ENCODE data around the gene UGCG.

DNA sequence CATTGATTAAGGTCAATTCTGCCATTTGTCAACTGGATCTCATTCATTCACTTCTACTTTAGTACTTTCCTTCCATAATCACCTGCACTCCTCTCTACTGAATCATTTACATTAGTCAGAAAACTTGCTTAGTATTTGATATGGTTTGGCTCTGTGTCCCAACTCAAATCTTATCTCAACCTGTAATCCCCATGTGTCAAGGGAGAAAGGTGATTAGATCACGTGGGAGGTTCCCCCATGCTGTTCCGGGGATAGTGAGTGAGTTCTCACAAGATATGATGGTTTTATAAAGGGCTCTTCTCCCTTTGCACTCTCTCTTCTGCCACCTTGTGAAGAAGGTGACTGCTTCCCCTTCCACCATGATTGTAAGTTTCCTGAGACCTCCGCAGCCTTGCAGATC is 23.7 kb upstream of the UGCG start:
- TF ChIP-seq, protein P1, sequence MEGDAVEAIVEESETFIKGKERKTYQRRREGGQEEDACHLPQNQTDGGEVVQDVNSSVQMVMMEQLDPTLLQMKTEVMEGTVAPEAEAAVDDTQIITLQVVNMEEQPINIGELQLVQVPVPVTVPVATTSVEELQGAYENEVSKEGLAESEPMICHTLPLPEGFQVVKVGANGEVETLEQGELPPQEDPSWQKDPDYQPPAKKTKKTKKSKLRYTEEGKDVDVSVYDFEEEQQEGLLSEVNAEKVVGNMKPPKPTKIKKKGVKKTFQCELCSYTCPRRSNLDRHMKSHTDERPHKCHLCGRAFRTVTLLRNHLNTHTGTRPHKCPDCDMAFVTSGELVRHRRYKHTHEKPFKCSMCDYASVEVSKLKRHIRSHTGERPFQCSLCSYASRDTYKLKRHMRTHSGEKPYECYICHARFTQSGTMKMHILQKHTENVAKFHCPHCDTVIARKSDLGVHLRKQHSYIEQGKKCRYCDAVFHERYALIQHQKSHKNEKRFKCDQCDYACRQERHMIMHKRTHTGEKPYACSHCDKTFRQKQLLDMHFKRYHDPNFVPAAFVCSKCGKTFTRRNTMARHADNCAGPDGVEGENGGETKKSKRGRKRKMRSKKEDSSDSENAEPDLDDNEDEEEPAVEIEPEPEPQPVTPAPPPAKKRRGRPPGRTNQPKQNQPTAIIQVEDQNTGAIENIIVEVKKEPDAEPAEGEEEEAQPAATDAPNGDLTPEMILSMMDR (conservative IDR thresholded peaks at IDR 0.05; ENCODE audit: low read depth, low read length) = no peak
- no peak for TF ChIP-seq EZH2 (IDR thresholded peaks at IDR 0.05; ENCODE audit: borderline replicate concordance, low read depth, low read length, poor library complexity, severe bottlenecking)

Measured in A673 (cell line).